Transverse colon (tissue), 4 donors: ENCODE measurements around the gene WWP2.

Source experiments
- POLR2AphosphoS5 ChIP-seq, 3 donors: sonication (generic); formaldehyde crosslinking; IDR thresholded peaks; one replicate each; pipeline ENCODE4 v1.6.1; 2016; ENCODE audit warnings: antibody characterized with exemption in 3 of 3
- TF ChIP-seq, protein P1 (sequence below), 5 experiments: fragments of 200-600 bp in 3 of 5; fragments of 450-650 bp in 2 of 5; sonication (generic) in 3 of 5; IDR thresholded peaks; 1 replicate in 2 of 5; 2 replicates in 3 of 5; pipeline ENCODE4 v1.5.1; 2016 to 2017; ENCODE audit warnings: antibody characterized with exemption in 5 of 5, inconsistent platforms in 3 of 5, mild to moderate bottlenecking in 2 of 5, moderate library complexity in 1 of 5

DNA sequence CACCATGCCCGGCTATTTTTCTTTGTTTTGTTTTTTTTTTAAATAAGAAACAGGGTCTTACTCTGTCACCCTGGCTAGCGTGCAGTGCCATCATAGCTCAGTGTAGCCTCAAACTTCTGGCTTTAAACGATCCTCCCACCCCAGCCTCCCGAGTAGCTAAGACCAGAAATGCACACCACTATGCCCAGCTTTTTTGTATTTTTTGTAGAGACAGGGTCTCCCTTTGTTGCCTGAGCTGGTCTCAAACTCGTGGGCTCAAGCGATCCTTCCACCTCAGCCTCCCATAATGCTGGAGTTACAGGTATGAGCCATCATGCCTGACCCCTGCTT is 59.7 kb downstream of the WWP2 start:
- TF ChIP-seq, protein P1, sequence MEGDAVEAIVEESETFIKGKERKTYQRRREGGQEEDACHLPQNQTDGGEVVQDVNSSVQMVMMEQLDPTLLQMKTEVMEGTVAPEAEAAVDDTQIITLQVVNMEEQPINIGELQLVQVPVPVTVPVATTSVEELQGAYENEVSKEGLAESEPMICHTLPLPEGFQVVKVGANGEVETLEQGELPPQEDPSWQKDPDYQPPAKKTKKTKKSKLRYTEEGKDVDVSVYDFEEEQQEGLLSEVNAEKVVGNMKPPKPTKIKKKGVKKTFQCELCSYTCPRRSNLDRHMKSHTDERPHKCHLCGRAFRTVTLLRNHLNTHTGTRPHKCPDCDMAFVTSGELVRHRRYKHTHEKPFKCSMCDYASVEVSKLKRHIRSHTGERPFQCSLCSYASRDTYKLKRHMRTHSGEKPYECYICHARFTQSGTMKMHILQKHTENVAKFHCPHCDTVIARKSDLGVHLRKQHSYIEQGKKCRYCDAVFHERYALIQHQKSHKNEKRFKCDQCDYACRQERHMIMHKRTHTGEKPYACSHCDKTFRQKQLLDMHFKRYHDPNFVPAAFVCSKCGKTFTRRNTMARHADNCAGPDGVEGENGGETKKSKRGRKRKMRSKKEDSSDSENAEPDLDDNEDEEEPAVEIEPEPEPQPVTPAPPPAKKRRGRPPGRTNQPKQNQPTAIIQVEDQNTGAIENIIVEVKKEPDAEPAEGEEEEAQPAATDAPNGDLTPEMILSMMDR (IDR thresholded peaks at IDR 0.05) = no peak
- TF ChIP-seq POLR2AphosphoS5 (IDR thresholded peaks at IDR 0.05) = no peak
